GM19238 (cell line): ENCODE measurements around the gene MDFIC.

Experiments
- DNase-seq: peaks from one replicate; pipeline ENCODE4 v3.0.0; 2011; ENCODE audit warnings: low spot score; ENCODE audit not compliant: insufficient read length

The MDFIC gene

GRCh38 chr7:114925434-114925833, 3.5 kb downstream of the MDFIC start:
- no peak for DNase-seq

DNA sequence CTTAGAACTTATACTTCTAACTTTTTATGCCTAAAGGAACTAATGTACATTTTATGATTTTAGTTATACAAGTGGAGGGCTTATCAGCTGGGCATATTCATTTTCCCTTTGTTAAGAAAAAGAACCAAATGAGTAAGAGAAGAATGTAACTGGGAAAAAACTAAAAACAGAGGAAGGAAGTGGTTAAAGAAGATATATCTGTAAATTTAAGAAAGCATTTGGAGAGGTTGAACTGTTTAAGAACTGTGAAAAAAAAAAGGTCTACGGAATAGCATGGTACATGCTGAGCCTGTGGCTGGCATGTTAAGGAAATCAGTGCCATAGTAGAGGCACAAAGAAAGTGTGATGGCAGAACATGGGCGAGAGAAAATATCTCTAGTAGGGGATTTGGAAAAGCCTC, 6.2 kb downstream of the MDFIC start:
- no peak for DNase-seq

DNA sequence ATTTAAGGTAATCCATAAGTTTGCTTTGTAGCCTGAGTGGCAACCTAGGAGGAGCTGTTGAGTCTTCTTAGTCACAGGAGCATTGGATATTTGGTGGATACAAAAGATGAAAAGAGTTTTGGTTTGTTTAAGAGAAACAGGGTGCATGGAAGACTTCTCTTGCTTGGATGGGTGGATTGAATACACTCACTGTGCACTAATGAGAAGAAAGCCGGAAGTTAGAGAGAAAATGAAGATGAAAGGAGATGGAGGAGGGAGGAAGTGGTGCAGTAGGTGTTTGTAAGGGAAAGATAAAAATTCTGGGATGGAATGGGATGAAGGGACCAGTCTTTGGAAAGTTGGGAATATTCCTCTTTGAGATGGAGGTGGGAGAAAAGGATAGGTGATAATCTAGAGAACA, 7.7 kb downstream of the MDFIC start:
- DNase-seq = no peak

DNA sequence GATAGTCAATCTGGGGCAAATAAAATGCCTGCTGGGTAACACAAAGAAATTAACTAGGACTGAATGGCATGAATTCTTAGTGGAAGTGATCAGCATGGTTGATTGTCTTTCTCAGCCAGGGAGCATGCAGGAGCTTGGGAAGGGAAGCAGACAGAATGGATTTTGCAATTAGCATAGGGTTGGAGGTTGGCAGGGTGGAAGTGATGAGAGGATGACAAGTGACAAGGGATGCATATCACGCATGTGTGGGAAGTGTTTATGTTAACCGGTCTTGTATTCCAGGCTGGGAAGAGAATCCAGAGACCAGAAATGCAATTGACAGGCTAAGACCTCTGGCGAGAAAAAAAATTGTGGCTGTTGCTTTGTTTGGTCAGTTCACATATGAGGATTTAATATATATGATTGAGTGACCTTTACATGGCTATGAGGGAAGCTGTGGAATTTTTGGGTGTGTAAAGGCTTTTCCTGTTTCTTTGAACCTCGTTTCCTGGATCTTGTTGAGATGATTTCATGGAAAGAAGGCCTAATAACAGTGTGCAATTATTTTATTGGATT, 8.3 kb downstream of the MDFIC start:
- DNase-seq = no peak

- DNase-seq = no peak
These were observed 9.1 kb downstream of the MDFIC start for GRCh38 chr7:114930829-114931655.

GRCh38 chr7:114931656-114932011, 9.7 kb downstream of the MDFIC start:
- DNase-seq = peak; percentile 24

GRCh38 chr7:114932991-114933390, 11.1 kb downstream of the MDFIC start:
- DNase-seq = no peak

DNA sequence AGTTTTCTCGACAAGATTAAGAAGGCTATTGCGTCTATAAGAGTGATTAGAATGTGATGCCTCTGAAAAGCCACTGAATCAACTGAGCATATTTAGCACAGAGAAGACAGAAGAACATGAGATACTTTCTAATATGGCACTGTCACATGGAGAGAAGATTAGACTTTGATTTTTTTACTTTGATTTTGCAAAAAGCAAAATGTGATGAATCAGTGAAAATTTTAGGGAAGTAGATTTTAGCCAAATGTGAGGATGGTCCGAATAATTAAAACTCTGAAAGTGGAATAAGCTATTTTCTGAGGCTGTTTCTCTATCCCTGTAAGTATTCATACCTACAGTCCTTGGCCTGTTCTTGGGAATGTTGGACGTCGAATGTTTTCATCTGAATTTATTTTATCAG, 11.8 kb downstream of the MDFIC start:
- DNase-seq = no peak

DNA sequence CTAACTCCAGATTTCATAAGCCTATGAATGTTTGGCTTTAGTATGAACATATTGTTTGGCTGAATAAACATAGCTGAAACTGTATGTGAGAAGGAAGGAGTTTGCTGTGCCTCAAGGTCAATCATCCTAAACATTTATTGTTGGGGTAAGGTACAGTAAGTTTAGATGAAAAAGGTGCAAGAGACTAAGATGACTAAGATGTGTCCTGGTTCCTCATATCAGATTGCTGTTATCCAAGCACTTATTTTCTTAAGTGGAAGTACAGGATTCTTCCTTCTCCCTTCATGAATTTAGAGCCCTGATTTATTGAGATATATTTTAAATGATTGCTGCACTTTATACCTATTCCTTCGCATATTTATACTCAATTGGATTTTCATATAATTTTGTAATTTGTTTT, 12.2 kb downstream of the MDFIC start:
- no peak for DNase-seq

DNA sequence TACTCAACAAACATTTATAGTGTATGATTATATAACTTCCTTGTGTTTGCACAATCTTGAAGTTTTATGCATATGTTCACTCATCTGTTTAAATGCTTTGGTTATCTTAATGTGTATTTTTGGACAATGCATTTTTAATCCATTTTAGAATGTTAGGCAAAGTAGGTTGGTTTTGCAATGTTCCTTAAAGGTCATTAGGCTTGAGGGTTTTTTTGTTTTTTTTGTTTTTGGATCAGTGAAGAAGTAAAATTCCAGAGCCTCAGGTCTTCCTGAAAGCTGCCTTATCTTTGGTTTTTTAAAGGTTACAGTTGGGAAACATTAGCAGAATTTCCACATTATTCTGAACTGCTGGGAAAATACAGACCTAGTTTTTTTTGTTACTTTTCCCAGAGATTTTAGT, 12.8 kb downstream of the MDFIC start:
- DNase-seq = no peak

GRCh38 chr7:114936471-114936870, 14.6 kb downstream of the MDFIC start:
- DNase-seq = no peak

DNA sequence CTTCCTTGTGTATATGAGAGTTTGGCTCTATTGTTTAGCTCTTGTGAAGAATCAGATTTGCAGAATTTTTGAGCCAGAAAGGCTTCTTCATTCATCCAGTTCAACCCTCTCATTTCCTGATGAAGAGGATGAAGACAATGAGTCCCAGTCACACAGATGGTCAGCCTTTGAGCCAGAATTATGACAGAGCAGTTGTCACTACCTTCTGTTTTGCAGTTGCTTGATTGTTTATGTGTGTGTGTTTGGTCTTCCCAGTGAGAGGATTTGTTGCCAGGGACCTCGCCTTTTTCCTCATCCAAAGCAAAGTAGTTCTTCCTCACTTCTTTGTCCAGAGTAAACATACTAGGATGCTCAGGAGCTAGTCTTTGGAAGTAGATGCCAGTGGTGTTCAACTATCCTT, 15.6 kb downstream of the MDFIC start:
- no peak for DNase-seq

- DNase-seq = no peak
These were observed 16.9 kb downstream of the MDFIC start for GRCh38 chr7:114938785-114939184.

DNA sequence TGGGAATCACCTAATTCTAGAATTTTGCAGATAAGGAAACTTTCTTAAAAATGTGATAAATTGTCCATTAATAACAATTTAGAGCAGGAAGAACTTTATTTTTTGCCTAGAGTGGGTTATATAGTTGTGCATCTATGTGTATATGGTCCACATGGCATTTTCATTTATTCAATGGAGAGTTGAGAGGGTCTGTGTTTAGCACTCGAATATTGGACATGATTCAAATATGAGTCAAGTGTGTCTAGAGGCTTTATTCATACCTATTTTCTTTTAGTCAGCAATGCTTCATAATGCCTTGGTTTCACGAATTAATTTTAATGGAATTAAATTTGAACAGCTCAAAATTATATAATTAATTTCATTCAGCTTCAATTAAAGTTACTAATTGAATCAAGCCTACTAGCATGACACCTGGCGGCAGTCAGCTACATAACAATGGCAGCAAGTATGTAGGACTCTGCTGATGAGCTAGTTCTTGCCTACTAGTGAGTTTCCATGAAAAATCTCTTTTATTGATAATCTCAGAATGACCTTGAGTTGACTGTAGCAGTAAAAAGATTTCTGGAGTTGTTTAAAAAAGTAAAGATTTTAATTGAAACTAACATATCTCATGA, 17.7 kb downstream of the MDFIC start:
- no peak for DNase-seq

DNA sequence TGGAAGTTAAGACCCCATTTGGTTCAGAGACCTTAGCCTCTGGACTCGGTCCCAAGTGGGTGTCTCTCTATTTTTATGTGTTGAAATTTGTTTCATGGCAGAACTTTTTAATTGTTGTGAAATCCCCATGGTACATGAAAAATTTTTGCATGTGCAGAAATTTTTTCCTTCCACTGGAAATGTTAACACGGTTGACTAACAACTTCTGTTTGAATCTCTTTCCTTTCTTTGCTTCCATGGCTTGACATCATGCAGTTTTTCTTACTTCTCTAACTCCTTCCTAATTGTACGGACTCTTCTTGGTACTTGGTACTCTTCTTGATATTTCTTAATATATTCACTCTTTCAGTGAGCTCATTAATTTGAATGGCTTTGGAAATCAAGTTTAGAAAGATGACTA, 18.3 kb downstream of the MDFIC start:
- no peak for DNase-seq

DNA sequence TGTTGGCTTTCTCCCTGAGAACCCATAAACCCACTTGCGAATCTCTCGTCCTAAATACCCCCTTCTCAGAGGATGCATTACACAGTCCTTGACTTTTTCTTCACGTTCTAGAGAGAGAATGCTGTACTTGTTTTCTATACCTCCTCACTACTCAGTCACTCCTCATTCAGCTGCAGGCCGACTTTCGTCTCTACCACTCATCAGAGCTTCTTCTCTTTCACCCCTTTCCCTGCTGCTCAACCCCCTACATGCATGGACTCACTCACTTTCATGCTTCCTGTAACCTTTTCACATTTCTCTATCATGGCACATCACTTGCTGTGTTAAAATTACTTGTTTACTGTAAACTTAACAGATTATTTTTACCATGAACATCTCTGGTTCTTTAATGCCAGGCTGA, 19.8 kb downstream of the MDFIC start:
- no peak for DNase-seq

DNA sequence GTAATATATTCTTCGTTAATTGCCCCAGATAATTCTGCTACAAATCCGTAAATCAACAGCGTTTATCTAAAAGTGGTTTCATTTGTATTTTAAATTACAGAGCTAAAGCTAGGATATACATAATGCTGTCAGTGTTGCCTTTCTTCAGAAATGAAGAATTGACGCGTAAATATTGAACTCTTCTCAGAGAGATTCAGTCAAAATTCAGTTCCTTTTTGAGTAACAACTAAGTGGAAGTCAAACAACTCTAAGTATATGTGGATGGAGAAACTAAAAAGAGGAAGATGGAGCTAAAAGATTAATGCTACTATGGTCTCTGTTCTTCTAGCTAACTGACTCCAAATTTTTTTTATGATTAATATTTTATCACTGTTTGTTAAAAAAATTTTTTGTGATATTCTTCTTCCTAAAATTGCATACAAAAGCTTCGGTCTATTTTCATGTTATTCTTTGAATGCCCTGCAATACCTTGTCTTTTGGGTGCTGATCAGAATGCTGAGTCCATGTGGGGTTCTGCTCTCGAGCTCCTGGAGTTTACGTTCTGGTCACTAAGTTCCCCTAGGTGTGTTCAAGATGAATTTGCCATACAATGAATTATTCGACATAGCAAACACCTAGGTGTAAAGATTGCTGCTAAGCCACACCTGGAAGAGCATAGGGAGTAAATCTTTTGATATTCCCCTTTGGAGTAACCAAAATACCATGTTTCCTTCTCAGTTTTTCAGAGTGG, 20.7 kb downstream of the MDFIC start:
- DNase-seq = no peak

- no peak for DNase-seq
These were observed 21.6 kb downstream of the MDFIC start for GRCh38 chr7:114943530-114943929.

DNA sequence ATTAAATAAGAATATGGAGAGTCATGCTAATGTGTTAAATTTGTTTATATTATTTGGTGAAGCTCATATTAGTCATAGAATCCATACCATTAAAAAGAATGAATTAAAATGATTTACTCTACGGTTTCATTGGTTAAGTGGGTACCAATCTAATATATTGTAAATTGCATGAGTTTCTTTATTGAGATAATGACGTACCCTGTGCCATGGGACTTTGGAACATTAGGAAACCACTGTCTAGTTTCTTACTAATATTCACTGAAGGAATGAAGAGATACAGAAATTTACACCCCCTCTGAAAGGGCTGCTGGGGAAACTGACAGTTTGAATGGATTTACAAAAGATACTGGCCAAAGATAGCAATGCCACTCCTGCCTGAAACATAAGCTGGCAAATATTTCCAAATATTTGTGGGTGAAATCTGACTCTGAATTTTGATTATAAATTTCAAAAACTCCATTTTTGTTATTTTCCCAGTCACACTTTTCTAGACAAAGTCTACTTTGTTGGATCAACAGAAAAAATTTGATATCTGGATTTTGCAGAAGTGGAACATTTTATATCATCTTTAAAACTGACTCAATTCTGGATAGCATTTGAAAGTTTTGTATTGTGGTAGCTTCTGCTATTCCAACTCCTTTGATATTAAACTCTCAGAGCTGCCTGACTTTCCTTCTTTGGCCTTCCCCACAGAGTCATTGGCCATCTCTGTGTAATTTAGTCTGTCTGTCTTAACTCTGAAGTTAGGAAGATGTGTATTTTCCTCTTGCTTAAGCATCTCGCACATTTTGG, 22.3 kb downstream of the MDFIC start:
- no peak for DNase-seq

- DNase-seq = no peak
These were observed 23.1 kb downstream of the MDFIC start for GRCh38 chr7:114944745-114945625.
